GM21526 (cell line): ENCODE measurements around the gene NCKIPSD.

Experiments
- ATAC-seq: cut with Tn5 transposase; IDR thresholded peaks from one replicate; pipeline ENCODE4 v1.9.1; 2021; ENCODE audit warnings: moderate library complexity; ENCODE audit not compliant: unreplicated experiment, low FRiP score

NCKIPSD gene

DNA sequence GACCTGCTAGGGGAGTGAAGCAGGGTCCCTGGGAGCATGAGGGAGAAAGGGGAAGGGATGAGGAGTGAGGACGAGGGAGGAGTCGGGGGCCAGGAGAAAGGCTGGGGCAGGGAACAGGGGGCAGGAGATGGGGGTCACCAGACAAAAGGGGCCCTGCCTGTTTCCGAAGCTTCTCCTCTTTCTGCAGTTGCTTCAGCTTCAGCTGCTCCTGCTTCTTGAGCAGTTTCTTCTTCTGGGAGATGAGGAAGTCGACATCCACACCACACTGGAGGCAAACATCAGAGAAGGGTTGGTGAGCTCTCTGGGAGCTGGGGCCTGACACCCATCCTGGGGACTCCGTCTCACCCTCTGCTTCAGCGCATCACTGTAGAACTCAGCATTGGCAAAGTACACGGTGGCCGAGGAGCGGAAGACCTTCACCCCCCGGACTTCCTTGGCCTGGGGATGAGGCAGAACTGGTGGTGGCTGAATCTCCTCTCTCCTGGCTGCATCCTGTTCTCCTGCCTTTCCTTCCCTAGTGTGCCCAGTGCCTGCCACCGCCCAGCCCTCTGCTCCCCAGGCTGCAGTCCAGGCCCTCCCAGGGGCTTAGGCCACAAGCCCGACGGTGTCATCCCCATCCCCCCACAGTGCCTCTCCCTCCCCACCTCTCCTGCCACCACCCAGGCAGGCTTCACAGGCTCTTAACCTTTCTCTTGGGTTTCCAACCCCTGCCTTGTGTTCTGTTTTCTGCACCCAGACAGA lies 57.3 kb downstream of the NCKIPSD start:
- ATAC-seq, result no peak

DNA sequence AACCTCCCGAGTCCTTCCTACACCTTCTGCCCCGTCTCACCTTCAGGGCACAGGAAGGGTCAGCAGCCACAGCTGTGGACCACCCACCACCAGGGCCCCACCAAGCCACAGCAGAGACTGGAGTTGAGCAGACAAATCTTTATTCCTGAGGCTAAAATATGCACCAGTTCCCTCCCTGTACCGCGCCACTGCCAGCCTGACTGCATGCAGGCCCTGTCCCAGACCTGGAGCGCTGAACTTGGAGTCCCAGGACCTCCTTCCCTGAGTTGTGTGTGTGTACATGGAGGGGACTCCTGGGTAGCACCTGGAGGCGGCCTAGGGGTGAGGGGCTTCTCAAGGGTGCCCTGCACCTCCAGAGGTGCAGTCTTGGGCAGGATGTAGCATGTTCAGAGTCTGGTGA lies 60.1 kb downstream of the NCKIPSD start:
- ATAC-seq, result no peak

DNA sequence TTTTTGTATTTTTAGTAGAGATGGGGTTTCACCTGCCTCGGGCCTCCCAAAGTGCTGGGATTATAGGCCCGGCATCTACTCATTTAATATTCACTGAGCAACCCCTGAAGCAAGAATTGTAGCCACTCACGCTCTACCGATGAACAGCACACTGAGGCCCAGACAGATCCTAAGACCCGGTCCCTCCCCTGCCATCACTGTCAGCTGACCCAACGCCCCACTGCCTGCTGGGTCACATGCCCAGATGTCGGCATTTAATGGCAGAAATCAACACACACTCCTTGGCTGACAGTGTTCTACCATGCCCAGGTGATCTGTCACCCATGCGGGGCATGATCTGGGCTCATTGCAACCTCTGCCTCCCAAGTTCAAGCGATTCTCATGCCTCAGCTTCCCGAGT lies 60.9 kb downstream of the NCKIPSD start:
- ATAC-seq, result no peak

DNA sequence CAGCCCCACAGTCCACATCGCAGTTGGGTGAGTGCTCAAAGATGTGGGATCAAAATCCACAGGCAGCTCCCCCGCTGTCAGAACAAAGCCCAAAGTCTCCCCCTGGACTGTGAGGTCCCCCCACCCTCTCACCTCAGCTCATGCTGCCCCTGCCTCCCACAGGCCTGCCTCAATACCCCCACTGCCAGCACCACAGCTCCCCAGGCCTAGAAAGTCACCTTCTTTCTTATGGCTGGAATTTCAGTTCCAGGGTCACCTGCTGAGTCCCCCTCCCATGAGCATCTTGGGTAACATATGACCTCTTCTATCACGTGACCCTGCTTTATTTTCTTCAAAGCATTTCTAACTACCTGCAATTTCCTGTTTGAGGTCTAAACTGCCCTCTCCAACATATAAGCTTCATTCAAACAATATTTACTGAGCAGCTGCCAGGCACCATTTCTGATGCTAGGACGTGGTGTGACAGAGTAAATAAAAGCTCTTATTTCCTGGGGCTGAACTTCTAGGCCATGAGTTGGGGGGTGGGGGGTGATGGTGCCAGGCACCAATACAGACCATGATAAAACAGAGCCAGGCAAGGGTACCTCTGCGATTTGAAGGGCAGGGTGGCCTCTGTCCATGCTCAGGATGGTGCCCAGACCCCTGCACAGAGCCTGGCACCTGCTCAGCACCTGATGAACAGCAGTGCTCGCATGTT lies 61.7 kb downstream of the NCKIPSD start:
- ATAC-seq, result no peak
